HG03060 (cell line): ENCODE data around the gene KIAA0040.
"Not testable (repeated sequence)": the region's sequence is repeated elsewhere in the genome, so short reads cannot be mapped to it uniquely, and the experiment has no call there.

Source experiments
- ATAC-seq: cut with Tn5 transposase; IDR thresholded peaks from one replicate; pipeline ENCODE4 v1.9.1; 2021; ENCODE audit warnings: low read depth, moderate number of reproducible peaks; ENCODE audit not compliant: unreplicated experiment

KIAA0040 gene

DNA sequence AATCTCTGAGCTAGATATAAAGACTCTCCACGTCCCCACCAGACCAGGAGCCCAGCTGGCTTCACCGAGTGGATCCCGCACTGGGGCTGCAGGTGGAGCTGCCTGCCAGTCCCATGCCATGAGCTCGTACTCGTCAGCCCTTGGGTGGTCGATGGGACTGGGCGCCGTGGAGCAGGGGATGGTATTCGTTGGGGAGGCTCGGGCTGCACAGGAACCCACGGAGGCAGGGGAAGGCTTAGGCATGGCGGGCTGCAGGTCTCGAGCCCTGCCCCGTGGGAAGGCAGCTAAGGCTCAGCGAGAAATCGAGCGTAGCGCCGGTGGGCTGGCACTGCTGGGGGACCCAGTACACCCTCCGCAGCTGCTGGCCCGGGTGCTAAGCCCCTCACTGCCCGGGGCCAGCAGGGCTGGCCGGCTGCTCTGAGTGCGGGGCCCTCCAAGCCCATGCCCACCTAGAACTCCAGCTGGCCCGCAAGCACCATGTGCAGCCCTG, 84.2 kb downstream of the KIAA0040 start:
- not testable (repeated sequence) for ATAC-seq
